BJ (cell line): ENCODE measurements around the gene FAM83B. TPM values are rescaled to one million over a fixed set of nuclear protein-coding genes. Genes with fewer than 3 reads are reported as not detected.

Experiments used
- CTCF ChIA-PET: fragments of 350-600 bp; formaldehyde crosslinking; extraction: SDS; loops from one replicate; lab custom pipeline; 2021; ENCODE audit warnings: antibody characterized with exemption, inconsistent platforms; lab: Yijun Ruan, JAX
- POLR2A ChIA-PET: fragments of 300-600 bp; sonication (Branson Sonifier 250); formaldehyde crosslinking; extraction: SDS; loops from one replicate; lab custom pipeline; 2021; ENCODE audit warnings: antibody characterized with exemption; lab: Charles Lee
- DNase-seq: peaks from one replicate; pipeline ENCODE4 v3.0.0-alpha.2; 2011; ENCODE audit warnings: low read depth
- H3K27me3 ChIP-seq: 2 replicates; pipeline ENCODE4 v1.6.0; 2011; ENCODE audit warnings: low read length; ENCODE audit not compliant: control insufficient read depth, insufficient read depth
- H3K36me3 ChIP-seq: 2 replicates; pipeline ENCODE4 v1.5.1; 2011; ENCODE audit warnings: low read length; ENCODE audit not compliant: control insufficient read depth, insufficient read depth
- H3K4me3 ChIP-seq: 2 replicates; pipeline ENCODE4 v1.5.1; 2011; ENCODE audit warnings: low read depth, mild to moderate bottlenecking, control low read depth, low read length
- CTCF ChIP-seq: IDR thresholded peaks from 2 replicates; pipeline ENCODE4 v1.5.1; 2011; ENCODE audit warnings: low read depth, mild to moderate bottlenecking, control low read depth, inconsistent platforms, low read length, moderate library complexity; ENCODE audit not compliant: insufficient read depth
- polyA plus RNA-seq: library from polyadenylated mRNA; depleted of rRNA; stranded (reverse); fragments of >200 nt; gene quantifications from 2 replicates; pipeline ENCODE4 v1.2.3, GENCODE V29; 2011

The FAM83B gene
- polyA plus RNA-seq, 1 experiment = not detected

DNA sequence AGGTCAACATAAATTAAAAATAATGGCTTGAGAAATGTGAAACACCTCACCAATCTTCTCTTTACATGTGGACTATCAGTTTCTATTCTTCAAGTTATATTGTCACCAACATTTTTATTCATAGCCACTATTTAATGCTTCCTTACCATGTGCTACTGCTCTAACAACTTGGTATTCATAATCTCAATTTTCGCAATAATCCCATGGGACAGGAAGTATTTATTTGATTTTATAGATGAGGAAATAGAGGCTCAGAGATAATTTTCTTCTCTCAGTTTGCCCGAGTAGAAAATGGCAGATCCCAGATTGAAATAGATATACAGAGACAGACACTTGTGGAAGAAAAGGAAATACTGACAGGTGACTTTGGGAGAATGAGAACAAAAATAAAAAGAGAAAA, 66.6 kb downstream of the FAM83B start:
- no peak for TF ChIP-seq CTCF
- no peak for DNase-seq
- POLR2A ChIA-PET = no interaction called here
- H3K36me3 ChIP-seq = no peaks in the 10 kb centered on the region
- H3K4me3 ChIP-seq = no peak overlapping the region
- CTCF ChIA-PET = no interaction called here
- no peaks in the 10 kb centered on the region for H3K27me3 ChIP-seq

GRCh38 chr6:54916858-54917257, 70.3 kb downstream of the FAM83B start:
- no peak for TF ChIP-seq CTCF
- H3K27me3 ChIP-seq = no peaks in the 10 kb centered on the region
- H3K36me3 ChIP-seq = no peaks in the 10 kb centered on the region
- DNase-seq = peak; percentile 28
- ChIA-PET CTCF (interaction anchor here (0.6 kb wide), 1 partner anchor 166 kb away, joined by 3 read pairs; no protein-coding TSS in a partner anchor), POLR2A (interaction anchor here (0.7 kb wide), 1 partner anchor 1569 kb away, joined by 3 read pairs; no protein-coding TSS in a partner anchor)
- H3K4me3 ChIP-seq = no peak overlapping the region

DNA sequence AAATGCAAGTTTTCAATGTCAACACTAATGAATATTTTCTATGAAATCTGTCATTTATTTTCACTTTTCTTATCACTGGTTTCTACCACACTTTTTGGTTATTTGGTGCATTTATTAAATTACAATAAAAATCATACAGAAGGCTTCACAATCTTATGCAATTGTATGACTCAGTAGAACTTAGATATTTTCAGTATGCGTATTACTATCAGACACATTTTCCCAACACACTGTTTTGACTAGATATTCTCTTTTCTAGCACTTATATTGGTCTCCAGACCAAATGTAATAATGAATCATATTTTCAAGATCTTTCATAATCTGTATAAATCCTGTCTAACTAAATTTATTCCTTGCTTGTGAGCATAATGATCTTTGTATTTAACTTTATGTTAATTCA, 74.1 kb downstream of the FAM83B start:
- H3K27me3 ChIP-seq = no peaks in the 10 kb centered on the region
- no peak for DNase-seq
- no peak for TF ChIP-seq CTCF
- no peak overlapping the region for H3K4me3 ChIP-seq
- CTCF ChIA-PET = no interaction called here
- H3K36me3 ChIP-seq = no peaks in the 10 kb centered on the region
- POLR2A ChIA-PET = no interaction called here

- no peak for TF ChIP-seq CTCF
- Histone ChIP-seq H3K27me3 (no peaks in the 10 kb centered on the region), H3K4me3 (no peak overlapping the region), H3K36me3 (no peaks in the 10 kb centered on the region)
- no peak for DNase-seq
- ChIA-PET CTCF (interaction anchor here (0.6 kb wide), 1 partner anchor 386 kb away, joined by 3 read pairs; no protein-coding TSS in a partner anchor), POLR2A (no interaction called here)
Observed at GRCh38 chr6:54921891-54922290, 75.3 kb downstream of the FAM83B start.

DNA sequence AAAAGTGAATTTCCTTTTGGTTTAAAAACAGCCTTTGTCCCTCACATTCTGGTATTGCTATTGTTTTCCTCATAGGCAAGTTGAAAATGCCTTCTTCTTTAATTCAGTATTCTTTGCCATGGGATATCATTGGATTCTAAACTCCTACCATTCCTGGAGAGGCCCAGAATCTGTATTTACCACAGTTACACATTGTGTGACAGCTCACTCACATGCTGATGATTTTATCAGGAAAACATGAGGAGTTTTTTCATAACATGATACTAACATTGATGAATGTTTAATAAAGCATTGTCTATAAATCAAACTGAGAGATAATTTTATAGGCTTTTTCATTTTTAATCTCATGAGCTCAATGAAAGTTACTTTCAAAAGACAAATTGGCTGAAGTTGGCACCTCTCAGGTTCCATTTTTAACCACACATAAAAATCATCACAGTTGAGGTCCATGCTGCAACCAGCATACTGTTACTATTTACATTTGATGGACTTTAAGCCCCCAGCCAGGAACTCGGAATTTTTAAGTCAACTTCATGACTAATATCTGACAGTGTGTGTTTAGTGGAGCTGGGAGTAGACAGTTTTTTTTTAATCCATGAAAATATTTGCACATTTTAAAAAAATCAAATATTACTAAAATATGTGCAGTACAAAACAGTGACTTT, 82.8 kb downstream of the FAM83B start:
- no peak for DNase-seq
- no peak for TF ChIP-seq CTCF
- H3K36me3 ChIP-seq = no peaks in the 10 kb centered on the region
- no peaks in the 10 kb centered on the region for H3K27me3 ChIP-seq
- ChIA-PET POLR2A (no interaction called here), CTCF (no interaction called here)
- no peak overlapping the region for H3K4me3 ChIP-seq
